Upper lobe of left lung (tissue), 4 donors: Measurements from ENCODE around the gene LCN15.

Experiments used
- CTCF ChIP-seq, 6 experiments: fragments of 450-650 bp in 4 of 6; fragments of 200-600 bp in 2 of 6; sonication (generic) in 2 of 6; IDR thresholded peaks; one replicate each; pipeline ENCODE4 v1.5.1; 2016 to 2019; ENCODE audit warnings: antibody characterized with exemption in 6 of 6
- EP300 ChIP-seq, 4 donors: sonication (generic); formaldehyde crosslinking; IDR thresholded peaks; one replicate each; pipeline ENCODE4 v1.5.1; 2017; ENCODE audit warnings: antibody characterized with exemption in 4 of 4, control low read depth in 2 of 4
- POLR2A ChIP-seq, 4 donors: fragments of 450-650 bp; IDR thresholded peaks; one replicate each; pipeline ENCODE4 v1.5.1; 2016 to 2017; ENCODE audit warnings: antibody characterized with exemption in 4 of 4, mild to moderate bottlenecking in 2 of 4
- POLR2AphosphoS5 ChIP-seq, 2 donors: sonication (generic); formaldehyde crosslinking; IDR thresholded peaks; one replicate each; pipeline ENCODE4 v1.5.1; 2017; ENCODE audit warnings: antibody characterized with exemption in 2 of 2

DNA sequence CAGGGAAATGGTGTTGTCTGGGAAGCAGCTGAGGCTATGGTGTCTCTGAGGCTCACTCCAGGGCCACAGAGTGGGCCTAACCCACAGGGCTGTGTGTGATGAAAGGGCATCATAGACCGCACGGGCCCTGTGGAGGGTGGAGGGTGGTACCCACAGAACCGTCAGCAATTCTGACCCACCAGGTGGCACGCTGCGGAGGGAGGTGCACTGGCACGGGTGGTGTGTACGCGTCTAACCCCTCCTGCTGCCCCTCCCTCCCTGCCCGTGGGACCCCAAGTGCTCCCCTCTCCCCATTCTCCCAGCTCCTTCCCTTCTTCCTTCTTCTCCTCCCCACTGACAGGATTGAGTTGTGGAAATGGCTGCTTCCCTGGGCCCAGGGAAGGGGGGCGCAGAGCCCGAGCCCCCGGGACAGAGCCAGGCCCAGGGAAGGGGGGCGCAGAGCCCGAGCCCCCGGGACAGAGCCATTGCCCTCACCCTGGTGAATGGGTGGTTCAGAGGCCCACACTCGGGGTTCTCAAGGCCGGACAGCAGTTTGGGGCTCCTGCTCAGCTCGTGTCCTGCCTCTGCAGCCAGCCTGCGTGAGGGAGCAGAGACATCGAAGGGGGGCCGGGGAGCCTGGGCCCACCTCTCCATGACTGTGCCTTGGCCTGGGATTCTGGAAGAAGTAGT, 28.4 kb downstream of the LCN15 start:
- no peak for TF ChIP-seq CTCF (IDR thresholded peaks at IDR 0.05)
- no peak for TF ChIP-seq POLR2A (IDR thresholded peaks at IDR 0.05)
- TF ChIP-seq EP300 (IDR thresholded peaks at IDR 0.05) = no peak
- no peak for TF ChIP-seq POLR2AphosphoS5 (IDR thresholded peaks at IDR 0.05)
